ENCODE results near the gene RBM19.

DNA sequence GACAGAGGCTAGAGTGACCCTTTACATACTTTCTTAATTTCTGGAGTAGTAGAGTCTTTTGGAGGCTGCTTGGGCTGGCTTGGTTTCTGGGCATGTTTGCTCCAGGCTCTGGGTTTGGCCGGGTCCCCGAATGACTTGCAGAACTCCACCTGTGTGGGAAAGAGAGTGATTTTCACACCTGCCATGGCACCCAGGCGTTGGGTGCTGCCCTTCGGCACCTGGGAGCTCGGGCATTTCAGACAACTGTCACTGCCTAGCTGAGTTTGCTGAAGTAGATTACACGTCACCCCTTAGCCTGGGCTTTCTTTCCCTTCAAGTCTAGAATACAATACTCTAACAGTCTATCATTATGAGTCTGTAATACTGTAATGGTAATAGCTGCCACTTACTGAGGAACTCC, 6.1 kb downstream of the RBM19 start:
- TF ChIP-seq, protein P1, sequence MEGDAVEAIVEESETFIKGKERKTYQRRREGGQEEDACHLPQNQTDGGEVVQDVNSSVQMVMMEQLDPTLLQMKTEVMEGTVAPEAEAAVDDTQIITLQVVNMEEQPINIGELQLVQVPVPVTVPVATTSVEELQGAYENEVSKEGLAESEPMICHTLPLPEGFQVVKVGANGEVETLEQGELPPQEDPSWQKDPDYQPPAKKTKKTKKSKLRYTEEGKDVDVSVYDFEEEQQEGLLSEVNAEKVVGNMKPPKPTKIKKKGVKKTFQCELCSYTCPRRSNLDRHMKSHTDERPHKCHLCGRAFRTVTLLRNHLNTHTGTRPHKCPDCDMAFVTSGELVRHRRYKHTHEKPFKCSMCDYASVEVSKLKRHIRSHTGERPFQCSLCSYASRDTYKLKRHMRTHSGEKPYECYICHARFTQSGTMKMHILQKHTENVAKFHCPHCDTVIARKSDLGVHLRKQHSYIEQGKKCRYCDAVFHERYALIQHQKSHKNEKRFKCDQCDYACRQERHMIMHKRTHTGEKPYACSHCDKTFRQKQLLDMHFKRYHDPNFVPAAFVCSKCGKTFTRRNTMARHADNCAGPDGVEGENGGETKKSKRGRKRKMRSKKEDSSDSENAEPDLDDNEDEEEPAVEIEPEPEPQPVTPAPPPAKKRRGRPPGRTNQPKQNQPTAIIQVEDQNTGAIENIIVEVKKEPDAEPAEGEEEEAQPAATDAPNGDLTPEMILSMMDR (IDR thresholded peaks at IDR 0.05; ENCODE audit: extremely low read depth in 1 of 2, insufficient read depth in 1 of 2, low read depth in 1 of 2, low read length in 2 of 2), result no peak
- TF ChIP-seq FOS (IDR thresholded peaks at IDR 0.05; ENCODE audit: borderline replicate concordance, insufficient read depth, low read length) (no peak), POLR2AphosphoS5 (IDR thresholded peaks at IDR 0.05; ENCODE audit: insufficient read depth, low read depth, low read length) (no peak), POLR2A (IDR thresholded peaks at IDR 0.05; ENCODE audit: low read depth, low read length) (no peak), EZH2 (IDR thresholded peaks at IDR 0.05; ENCODE audit: borderline replicate concordance, low read depth, low read length, severe bottlenecking) (no peak), GATA2 (IDR thresholded peaks at IDR 0.05; ENCODE audit: insufficient read depth, insufficient read length, low read depth, low read length) (no peak), MYC (IDR thresholded peaks at IDR 0.05; ENCODE audit: low read depth, low read length) (no peak), JUN (IDR thresholded peaks at IDR 0.05; ENCODE audit: borderline replicate concordance, insufficient read depth, insufficient read length, low read depth) (no peak)
- TF ChIP-seq, protein P2, sequence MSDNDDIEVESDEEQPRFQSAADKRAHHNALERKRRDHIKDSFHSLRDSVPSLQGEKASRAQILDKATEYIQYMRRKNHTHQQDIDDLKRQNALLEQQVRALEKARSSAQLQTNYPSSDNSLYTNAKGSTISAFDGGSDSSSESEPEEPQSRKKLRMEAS (IDR thresholded peaks at IDR 0.05; ENCODE audit: insufficient read depth, insufficient read length), result no peak

Measured in endothelial cell of umbilical vein (primary cell).